AG20443 (cell line): Measurements from ENCODE around the gene MTCL1.

ENCODE experiments used
- DNase-seq: peaks from one replicate; pipeline ENCODE4 v3.0.0; 2012; ENCODE audit warnings: low spot score, mixed read lengths

Gene MTCL1

DNA sequence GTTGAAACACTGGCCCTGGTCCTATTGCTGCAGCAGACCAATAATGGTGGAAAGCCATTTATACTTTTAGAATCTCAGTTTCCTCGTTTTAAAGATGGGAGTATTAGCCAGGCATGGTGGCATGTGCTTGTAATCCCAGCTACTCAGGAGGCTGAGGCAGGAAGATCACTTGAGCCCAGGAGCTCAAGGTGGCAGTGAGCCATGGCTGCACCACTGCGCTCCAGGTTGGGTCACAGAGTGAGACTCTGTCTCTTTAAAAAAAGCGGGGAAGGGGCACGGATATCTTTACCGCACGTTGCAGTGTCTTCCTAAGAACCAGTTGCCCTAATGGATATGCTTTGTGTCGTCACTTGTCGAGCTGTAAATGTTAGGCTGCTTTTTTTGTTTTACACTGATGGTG is 8.3 kb downstream of the MTCL1 start:
- no peak for DNase-seq

DNA sequence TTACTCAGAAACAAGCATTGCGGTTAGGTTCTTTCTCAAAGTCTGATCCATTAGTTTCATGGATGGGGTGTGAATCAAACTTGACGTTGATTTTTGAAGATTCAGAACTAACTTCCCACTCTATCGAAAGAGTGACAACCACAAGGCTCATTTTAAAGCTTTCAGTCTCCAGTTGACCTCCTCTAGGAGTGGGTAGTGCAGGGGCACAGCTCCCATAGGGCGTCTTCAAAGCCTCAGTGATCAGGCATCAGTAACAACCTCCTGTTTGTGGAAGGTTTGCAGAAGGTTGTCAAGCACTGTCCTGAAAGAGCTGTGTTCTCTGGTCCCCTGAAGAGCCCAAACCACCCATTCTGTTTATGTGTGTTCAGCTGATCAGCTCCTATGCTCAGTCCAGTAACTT is 10.2 kb downstream of the MTCL1 start:
- DNase-seq: no peak

- DNase-seq: no peak
Measured at GRCh38 chr18:8717011-8717770, 11.8 kb downstream of the MTCL1 start.

- DNase-seq: no peak
Measured at GRCh38 chr18:8718401-8718913, 13.1 kb downstream of the MTCL1 start.

DNA sequence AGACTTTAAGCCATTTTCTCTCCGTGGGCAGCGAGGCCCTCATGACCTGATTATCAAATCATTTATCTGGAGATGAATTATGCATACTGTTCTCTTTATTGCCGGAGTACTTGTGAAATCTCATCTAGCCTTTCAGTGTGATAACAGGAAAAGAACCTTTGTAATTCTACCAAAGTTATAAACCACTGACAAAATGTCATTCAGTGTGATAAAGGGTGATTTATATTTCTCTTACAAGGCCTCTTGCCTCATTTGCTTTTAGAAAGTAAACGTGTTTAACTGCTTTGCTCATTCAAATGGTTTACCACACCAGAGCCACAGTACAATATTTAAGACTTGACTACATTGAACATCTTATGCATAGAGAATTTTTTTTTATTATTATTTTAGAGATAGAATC is 13.8 kb downstream of the MTCL1 start:
- no peak for DNase-seq

- no peak for DNase-seq
Measured at GRCh38 chr18:8720141-8720540, 14.8 kb downstream of the MTCL1 start.

DNA sequence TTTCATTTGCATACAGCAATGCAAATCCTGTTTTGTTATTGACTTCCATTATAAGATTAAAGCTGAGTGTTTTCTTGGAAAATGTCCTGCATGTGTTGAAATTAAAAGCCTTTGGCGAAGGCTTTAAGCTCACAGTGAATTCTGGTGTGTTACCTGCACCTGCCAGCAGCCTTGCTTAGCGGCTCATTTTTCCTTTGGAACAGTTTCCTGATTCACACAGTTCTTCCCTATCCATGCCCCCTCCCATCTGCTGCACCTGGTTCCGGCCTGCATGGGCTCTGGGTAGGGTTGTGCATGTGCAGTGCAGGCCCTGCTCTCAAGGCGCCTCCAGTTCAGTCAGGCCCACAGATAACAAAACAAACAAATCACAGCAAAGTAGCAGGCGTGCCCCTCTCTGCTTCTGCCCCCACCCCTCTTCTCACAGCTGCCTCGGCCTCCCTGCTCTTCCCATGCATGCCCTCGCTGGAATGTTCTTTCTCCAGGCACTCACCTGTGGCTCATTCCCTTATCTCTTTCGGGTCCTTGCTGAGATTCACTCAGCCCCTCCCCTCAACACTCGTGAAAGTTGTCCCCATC is 15.8 kb downstream of the MTCL1 start:
- DNase-seq: no peak

DNA sequence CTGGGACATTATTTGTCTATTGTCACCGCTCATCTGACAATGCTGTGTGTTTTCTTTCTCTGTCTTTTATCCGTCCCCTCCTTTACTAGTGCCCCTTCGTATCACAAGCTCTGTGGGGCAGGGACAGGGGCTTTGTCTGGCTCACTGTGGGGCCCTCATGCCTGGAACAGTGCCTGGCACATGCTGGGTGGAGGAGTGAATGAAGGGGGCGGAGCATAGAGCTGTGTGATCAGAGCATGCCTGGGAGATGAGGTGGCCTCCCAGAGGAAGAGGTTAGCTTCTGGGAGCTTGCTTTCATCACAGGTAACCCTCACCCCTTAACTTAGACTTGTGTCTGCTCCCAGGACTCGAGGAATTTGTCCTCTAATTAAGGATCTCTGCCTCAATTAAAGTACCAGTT is 16.4 kb downstream of the MTCL1 start:
- DNase-seq: peak; percentile 71

DNA sequence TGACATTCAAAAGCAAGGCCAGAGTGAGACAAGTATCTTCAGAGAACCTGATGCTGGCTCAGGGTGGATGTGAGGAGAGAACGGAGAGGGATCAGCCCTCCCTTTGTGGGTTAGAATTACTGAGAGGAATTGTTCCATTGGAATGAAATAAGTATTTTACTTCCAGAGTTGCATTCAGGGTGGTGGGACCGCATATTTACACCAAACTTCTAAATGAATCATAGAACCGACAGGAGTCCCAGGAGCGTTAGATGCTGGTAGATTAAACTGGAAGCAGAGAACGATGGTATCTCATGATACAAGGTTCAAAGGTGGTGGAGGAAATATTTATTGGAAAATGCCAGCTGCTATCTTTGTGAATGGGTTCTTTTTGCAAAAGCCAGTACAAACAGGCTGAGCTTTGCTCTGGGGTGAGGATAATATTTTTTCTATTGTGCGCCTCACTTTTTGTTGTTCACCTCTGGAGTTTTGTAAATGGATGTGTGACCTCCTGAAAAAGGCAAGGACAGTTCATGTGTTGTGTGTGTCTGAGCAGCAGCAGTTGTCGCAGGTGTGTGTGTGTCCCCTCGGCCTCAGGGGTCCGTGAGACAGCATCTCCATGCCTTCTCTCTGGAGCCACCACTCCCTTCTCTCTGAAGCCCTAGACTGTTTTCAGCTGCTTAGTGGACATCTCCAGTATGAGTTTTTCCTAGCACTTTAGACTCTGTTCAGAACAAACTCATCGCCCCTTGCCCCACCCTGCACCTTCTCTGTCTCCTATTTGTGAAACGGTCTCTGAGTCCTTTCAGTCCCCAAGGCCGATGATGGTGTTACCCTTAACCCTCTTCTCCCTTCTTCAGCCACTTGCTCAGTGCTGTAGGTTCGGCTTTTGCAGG is 17.8 kb downstream of the MTCL1 start:
- no peak for DNase-seq

GRCh38 chr18:8724452-8724851 is 19.1 kb downstream of the MTCL1 start:
- DNase-seq: no peak

DNA sequence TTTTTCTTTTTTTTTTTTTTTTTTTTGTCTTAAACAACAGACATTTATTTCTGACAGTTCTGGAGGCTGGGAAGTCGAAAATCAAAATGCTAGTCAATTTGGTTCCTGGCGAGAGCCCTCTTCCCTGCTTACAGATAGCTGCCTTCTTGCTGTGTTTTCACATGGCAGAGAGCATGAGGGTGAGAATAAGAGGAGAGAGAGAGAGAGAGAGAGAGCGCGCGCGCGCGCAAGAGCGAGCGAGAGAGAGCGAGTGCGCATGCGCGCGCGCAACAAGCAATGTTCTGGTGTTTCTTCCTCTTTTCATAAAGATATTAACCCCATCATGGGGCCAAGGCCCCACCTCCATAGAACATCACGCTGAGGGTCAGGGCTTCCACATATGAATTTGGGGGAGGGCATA is 20.9 kb downstream of the MTCL1 start:
- DNase-seq: no peak

GRCh38 chr18:8726963-8727705 is 21.8 kb downstream of the MTCL1 start:
- no peak for DNase-seq

- DNase-seq: no peak
Measured at GRCh38 chr18:8730080-8730827, 24.9 kb downstream of the MTCL1 start.

GRCh38 chr18:8732442-8733360 is 27.3 kb downstream of the MTCL1 start:
- no peak for DNase-seq

DNA sequence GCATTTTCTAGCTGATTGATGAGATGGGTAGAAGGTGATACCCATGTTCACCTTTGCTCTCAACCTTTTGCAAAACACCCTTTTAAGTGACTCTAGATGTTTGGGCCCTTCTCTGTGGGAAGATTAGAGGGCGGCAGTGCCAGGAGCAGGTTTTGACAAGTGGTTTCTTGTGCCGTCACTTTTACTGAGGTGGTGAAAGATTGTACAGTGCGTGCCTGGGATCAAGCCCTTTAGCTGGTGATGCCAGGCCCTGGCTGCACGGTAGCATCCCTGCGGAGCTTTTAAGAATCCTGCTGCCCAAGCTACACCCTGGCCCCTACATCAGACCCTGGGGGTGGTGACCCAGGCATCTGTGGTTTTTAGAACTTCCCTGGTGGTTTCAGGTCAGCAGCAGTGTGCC is 29.1 kb downstream of the MTCL1 start:
- no peak for DNase-seq

DNA sequence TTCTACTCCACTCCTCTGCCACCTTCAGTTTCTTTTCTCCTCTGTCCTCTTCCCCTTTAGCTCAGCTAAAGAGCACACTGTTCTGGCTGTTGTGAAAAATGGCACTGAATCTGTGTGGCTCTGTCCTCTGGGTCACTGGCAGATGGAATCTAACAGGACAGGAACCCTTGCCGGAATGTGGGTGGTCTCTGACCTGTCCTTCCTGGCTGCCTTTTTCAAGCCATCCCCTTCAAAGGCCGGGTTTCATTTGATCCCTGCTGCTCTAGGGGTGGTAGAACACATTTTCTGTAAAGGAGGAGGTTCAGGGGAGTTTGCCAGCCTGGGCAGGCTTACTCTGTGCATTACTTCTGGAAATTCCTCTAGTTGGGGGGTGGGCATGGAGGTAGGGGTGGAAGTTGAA is 29.9 kb downstream of the MTCL1 start:
- no peak for DNase-seq

DNA sequence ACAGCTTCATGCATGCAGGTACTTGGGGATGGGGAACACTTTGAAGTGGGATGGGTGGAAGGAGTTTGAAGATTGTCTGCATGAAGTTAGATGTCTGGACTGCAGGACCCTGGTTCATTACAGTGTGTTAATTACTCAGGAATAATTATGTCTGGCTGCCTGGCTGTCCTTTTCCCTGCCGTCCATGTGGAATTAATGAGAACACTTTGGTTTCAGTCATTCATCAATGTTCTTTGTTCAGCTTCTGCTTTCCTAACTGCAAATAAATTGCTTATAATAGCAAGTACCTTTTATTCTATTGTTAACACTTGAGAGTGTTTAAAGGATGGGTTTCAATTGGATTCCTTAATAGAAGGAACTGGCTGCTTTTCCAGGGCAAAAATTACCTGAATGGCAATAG is 35.8 kb downstream of the MTCL1 start:
- no peak for DNase-seq

DNA sequence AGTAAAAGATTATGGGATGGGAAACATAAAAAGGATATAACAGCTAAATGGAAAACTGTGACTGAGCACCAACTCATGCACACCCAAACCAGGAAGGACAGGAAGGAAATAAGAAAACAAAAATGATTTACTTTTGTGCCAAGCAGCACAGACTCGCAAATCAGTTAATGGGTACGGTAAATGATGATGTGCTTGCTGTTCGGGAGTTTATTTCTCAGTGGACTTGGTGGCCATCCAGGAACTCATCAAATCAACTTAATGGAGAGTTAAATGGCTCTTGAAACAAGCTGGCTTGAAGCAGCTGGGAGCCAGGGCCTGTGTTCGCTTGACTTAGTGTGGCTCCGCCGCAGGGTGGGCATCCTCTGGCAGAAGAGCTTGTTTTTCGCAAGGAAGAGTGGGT is 36.2 kb downstream of the MTCL1 start:
- DNase-seq: no peak

DNA sequence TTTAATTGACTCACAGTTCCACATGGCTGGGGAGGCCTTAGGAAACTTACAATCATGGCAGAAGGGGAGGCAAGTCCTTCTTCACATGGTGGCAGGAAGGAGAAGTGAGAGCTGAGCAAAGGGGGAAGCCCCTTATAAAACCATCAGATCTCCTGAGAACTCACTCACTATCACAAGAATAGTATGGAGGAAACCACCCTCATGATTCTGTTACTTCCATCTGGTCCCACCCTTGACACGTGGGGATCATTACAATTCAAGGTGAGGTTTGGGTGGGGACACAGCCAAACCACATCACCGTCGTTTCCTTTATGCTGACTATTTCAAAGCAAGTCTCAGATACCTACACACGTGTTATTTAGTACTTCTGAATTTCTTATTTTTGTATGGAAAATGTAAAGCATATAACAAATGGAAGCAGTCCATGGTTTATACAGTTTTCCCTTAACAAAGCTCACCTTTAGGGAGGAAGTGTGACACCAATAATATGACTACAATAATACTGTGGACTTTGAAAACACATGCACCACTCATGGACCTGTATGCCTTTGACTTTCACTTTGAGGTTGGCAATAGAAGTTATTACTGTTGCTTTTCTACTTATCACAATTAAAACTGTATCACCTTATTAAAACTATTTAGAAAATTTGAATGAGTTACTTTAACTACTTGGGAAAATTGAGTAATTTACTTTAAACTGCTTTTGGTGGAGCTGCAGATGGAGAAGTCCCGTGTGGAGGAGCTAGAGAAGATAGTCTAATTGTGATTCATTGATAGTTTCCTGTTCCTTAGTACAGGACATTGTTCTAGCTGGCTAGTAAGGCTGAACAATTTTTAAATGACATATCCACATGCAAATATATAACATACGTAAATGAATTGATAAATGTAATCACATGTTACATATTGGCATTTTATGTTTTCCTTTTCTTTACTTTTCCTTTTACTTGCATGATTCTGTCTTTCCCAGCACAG is 37.3 kb downstream of the MTCL1 start:
- DNase-seq: no peak
